K562 (cell line): Measurements from ENCODE around the gene DHCR24.

Experiments used
- BCL6 ChIP-seq: fragments of 250-450 bp; sonication (Bioruptor Pico); IDR thresholded peaks from 2 replicates; pipeline ENCODE4 v1.4.0; 2020
- EP300 ChIP-seq: IDR thresholded peaks from 2 replicates; pipeline ENCODE4 v1.6.1; 2012; ENCODE audit warnings: low read length, improper control_type of control experiment
- POLR2AphosphoS2 ChIP-seq: IDR thresholded peaks from 2 replicates; pipeline ENCODE4 v1.6.1; 2012; ENCODE audit warnings: low read length, improper control_type of control experiment
- RFX5 ChIP-seq: IDR thresholded peaks from 2 replicates; pipeline ENCODE4 v1.6.1; 2011; ENCODE audit warnings: low read depth, mild to moderate bottlenecking, improper control_type of control experiment, low read length
- SP2 ChIP-seq: IDR thresholded peaks from 2 replicates; pipeline ENCODE4 v1.6.1; 2011; ENCODE audit warnings: mild to moderate bottlenecking, low read depth, low read length, moderate library complexity; ENCODE audit not compliant: poor library complexity, severe bottlenecking; ENCODE audit errors: extremely low read depth
- TEAD4 ChIP-seq, 2 experiments: sonication (generic) in 1 of 2; formaldehyde crosslinking in 1 of 2; IDR thresholded peaks; 2 replicates each; pipeline versions ENCODE4 v1.6.1 to v1.8.0; 2012 to 2022; ENCODE audit warnings: borderline replicate concordance in 1 of 2, inconsistent platforms in 1 of 2, low read length in 1 of 2, mild to moderate bottlenecking in 1 of 2, missing genetic modification reagents in 1 of 2
- ZFX ChIP-seq: sonication (generic); formaldehyde crosslinking; IDR thresholded peaks from 2 replicates; pipeline ENCODE4 v1.8.0; 2022; ENCODE audit warnings: mild to moderate bottlenecking, missing genetic modification reagents, moderate library complexity
- ZNF274 ChIP-seq: IDR thresholded peaks from 2 replicates; pipeline ENCODE4 v1.6.1; 2011; ENCODE audit warnings: low read depth, mild to moderate bottlenecking, low read length, moderate library complexity, borderline replicate concordance
- ZNF384 ChIP-seq: IDR thresholded peaks from 2 replicates; pipeline ENCODE4 v1.6.1; 2012; ENCODE audit warnings: low read depth, low read length, improper control_type of control experiment
- TF ChIP-seq, protein P1 (sequence below), 3 experiments: IDR thresholded peaks in 2 of 3; conservative IDR thresholded peaks in 1 of 3; 2 replicates each; pipeline ENCODE4 v1.5.1; 2011 to 2012; ENCODE audit warnings: low read length in 3 of 3, mild to moderate bottlenecking in 3 of 3, control low read depth in 2 of 3, improper control_type of control experiment in 1 of 3, inconsistent platforms in 1 of 3, low read depth in 1 of 3, mixed read lengths in 1 of 3, moderate library complexity in 1 of 3; ENCODE audit not compliant: insufficient read depth in 2 of 3
- TF ChIP-seq, protein P2 (sequence below): fragments of 200-800 bp; sonication (Bioruptor generic); IDR thresholded peaks from 2 replicates; pipeline ENCODE4 v1.6.1; 2017; ENCODE audit warnings: missing genetic modification characterization, missing compliant biosample characterization
- TF ChIP-seq, protein P3 (sequence below): fragments of 450-650 bp; IDR thresholded peaks from 2 replicates; pipeline ENCODE4 v1.6.1; 2016
- TF ChIP-seq, protein P4 (sequence below): fragments of 450-650 bp; IDR thresholded peaks from 2 replicates; pipeline ENCODE4 v1.6.1; 2016; ENCODE audit warnings: borderline replicate concordance
- TF ChIP-seq, protein P5 (sequence below): fragments of 200-400 bp; formaldehyde crosslinking; IDR thresholded peaks from 2 replicates; pipeline ENCODE4 v1.6.1; 2017; ENCODE audit warnings: mild to moderate bottlenecking, low read depth, low read length, moderate library complexity

DNA sequence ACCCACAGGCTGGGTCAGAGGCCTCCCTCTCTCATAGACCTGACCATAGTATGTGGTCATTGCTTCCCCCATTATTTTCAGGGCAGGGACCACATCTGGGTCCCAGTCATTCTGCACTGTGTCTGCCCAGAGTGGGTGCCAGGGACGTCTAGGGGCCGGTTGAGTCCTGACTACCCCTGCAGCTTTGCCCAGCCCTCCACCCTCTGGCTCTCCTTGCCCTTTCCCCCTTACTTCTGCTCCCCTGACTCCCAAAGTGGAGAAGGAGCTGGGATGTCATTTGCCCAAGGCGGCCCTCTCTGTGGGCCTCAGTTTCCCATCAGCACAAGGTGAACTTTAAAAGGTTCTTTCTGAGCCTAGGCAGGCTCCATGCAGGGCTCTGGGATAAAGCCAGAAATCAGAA, 81.5 kb downstream of the DHCR24 start:
- TF ChIP-seq, protein P1, sequence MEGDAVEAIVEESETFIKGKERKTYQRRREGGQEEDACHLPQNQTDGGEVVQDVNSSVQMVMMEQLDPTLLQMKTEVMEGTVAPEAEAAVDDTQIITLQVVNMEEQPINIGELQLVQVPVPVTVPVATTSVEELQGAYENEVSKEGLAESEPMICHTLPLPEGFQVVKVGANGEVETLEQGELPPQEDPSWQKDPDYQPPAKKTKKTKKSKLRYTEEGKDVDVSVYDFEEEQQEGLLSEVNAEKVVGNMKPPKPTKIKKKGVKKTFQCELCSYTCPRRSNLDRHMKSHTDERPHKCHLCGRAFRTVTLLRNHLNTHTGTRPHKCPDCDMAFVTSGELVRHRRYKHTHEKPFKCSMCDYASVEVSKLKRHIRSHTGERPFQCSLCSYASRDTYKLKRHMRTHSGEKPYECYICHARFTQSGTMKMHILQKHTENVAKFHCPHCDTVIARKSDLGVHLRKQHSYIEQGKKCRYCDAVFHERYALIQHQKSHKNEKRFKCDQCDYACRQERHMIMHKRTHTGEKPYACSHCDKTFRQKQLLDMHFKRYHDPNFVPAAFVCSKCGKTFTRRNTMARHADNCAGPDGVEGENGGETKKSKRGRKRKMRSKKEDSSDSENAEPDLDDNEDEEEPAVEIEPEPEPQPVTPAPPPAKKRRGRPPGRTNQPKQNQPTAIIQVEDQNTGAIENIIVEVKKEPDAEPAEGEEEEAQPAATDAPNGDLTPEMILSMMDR (IDR thresholded peaks at IDR 0.05 in 2 of 3, conservative IDR thresholded peaks at IDR 0.05 in 1 of 3; ENCODE audit: insufficient read depth in 2 of 3, low read depth in 1 of 3, low read length in 3 of 3), result no peak
- TF ChIP-seq, protein P2, sequence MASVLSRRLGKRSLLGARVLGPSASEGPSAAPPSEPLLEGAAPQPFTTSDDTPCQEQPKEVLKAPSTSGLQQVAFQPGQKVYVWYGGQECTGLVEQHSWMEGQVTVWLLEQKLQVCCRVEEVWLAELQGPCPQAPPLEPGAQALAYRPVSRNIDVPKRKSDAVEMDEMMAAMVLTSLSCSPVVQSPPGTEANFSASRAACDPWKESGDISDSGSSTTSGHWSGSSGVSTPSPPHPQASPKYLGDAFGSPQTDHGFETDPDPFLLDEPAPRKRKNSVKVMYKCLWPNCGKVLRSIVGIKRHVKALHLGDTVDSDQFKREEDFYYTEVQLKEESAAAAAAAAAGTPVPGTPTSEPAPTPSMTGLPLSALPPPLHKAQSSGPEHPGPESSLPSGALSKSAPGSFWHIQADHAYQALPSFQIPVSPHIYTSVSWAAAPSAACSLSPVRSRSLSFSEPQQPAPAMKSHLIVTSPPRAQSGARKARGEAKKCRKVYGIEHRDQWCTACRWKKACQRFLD, result no peak
- no peak for TF ChIP-seq POLR2AphosphoS2
- no peak for TF ChIP-seq TEAD4 (IDR thresholded peaks at IDR 0.05; ENCODE audit: low read length)
- no peak for TF ChIP-seq TEAD4 (CRISPR knock-in tag; IDR thresholded peaks at IDR 0.05; ENCODE audit: borderline replicate concordance)
- TF ChIP-seq, protein P3, sequence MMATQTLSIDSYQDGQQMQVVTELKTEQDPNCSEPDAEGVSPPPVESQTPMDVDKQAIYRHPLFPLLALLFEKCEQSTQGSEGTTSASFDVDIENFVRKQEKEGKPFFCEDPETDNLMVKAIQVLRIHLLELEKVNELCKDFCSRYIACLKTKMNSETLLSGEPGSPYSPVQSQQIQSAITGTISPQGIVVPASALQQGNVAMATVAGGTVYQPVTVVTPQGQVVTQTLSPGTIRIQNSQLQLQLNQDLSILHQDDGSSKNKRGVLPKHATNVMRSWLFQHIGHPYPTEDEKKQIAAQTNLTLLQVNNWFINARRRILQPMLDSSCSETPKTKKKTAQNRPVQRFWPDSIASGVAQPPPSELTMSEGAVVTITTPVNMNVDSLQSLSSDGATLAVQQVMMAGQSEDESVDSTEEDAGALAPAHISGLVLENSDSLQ, result no peak
- TF ChIP-seq, protein P4, sequence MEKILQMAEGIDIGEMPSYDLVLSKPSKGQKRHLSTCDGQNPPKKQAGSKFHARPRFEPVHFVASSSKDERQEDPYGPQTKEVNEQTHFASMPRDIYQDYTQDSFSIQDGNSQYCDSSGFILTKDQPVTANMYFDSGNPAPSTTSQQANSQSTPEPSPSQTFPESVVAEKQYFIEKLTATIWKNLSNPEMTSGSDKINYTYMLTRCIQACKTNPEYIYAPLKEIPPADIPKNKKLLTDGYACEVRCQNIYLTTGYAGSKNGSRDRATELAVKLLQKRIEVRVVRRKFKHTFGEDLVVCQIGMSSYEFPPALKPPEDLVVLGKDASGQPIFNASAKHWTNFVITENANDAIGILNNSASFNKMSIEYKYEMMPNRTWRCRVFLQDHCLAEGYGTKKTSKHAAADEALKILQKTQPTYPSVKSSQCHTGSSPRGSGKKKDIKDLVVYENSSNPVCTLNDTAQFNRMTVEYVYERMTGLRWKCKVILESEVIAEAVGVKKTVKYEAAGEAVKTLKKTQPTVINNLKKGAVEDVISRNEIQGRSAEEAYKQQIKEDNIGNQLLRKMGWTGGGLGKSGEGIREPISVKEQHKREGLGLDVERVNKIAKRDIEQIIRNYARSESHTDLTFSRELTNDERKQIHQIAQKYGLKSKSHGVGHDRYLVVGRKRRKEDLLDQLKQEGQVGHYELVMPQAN, result no peak
- TF ChIP-seq ZNF274, result no peak
- TF ChIP-seq ZNF384, result no peak
- no peak for TF ChIP-seq SP2
- TF ChIP-seq RFX5, result no peak
- TF ChIP-seq, protein P5, sequence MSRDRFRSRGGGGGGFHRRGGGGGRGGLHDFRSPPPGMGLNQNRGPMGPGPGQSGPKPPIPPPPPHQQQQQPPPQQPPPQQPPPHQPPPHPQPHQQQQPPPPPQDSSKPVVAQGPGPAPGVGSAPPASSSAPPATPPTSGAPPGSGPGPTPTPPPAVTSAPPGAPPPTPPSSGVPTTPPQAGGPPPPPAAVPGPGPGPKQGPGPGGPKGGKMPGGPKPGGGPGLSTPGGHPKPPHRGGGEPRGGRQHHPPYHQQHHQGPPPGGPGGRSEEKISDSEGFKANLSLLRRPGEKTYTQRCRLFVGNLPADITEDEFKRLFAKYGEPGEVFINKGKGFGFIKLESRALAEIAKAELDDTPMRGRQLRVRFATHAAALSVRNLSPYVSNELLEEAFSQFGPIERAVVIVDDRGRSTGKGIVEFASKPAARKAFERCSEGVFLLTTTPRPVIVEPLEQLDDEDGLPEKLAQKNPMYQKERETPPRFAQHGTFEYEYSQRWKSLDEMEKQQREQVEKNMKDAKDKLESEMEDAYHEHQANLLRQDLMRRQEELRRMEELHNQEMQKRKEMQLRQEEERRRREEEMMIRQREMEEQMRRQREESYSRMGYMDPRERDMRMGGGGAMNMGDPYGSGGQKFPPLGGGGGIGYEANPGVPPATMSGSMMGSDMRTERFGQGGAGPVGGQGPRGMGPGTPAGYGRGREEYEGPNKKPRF, result no peak
- TF ChIP-seq BCL6 (CRISPR knock-in tag), result no peak
- TF ChIP-seq ZFX (CRISPR knock-in tag), result no peak
- TF ChIP-seq EP300, result no peak
